ENCODE results near the gene IZUMO2. TPM values are rescaled to one million over a fixed set of nuclear protein-coding genes. Genes with fewer than 3 reads are reported as not detected.

Gene IZUMO2
- total RNA-seq, 1 experiment from 2014 or later, result not detected

DNA sequence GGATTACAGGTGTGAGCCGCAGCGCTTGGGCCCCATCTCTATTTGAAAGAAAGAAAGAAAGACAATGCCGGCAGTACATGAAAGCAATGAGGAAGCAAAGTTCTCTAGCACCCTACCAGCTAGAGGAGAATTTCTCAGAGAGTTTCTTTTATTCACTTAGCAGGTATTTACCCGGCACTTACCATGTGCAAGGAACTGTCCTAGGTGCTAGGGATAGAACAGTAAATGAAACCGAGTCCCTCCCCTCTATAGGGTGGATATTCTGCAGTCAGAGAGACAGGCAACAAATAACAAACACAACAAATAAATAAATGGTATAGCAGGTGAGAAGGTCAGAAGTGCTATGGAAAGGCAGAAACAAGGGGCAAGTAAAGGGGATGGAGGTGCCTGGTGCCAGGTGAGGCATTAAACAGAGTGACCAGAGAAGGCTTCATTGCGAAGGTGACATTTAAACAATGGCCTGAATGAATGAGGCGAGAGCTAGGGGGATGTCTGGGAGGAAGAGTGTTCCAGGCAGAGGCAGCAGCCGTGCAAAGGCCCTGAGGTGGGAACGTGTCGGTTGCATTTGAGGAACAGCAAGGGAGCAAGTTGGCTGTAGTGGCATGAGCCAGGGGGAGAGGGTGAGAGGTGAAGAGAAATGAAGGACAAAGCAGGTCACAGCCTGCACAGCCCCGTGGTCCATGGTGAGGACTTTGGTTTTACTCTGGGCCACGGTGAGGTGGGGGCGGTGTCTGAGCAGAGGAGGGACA, 29.6 kb upstream of the IZUMO2 start:
- H3K79me2 ChIP-seq (ENCODE audit: insufficient read depth, low read length), result no peaks in the 10 kb centered on the region
- ChIA-PET POLR2A (interaction anchor here (0.6 kb wide), 2 partner anchors 42 to 136 kb away, joined by 3 read pairs; partner anchors contain the start of gene KCNC3), RAD21 (ENCODE audit: low non-redundant PET in 1 of 2, low total read pairs in 2 of 2, uncharacterized antibody in 2 of 2, unreplicated experiment in 2 of 2) (no interaction called here), CTCF (no interaction called here)
- H3K9me2 ChIP-seq (ENCODE audit: insufficient read depth), result no peaks in the 10 kb centered on the region
- H3K27me3 ChIP-seq (ENCODE audit: insufficient read depth, low read length), result peaks cover 14% of the 10 kb centered on the region; the same call in 1 of the 2 replicates
- ATAC-seq (no peak), DNase-seq (ENCODE audit: low read depth, low spot score) (no peak)
- H3K9ac ChIP-seq (ENCODE audit: low read length), result no peak overlapping the region
- no peak overlapping the region for H3K4me2 ChIP-seq (ENCODE audit: low read length)
- no peak overlapping the region for H2AFZ ChIP-seq (ENCODE audit: low read depth, low read length, poor library complexity, severe bottlenecking)
- H3K27ac ChIP-seq (ENCODE audit: low read depth, low read length), result no peak overlapping the region
- H3K4me1 ChIP-seq (ENCODE audit: control insufficient read depth in 1 of 2, insufficient read depth in 2 of 2, low read length in 2 of 2), result 0 out of 4 replicates have a peak, but pooled peaks cover 0 to 3% of the 10 kb centered on the region in 2 experiments
- H4K20me1 ChIP-seq (ENCODE audit: insufficient read depth), result no peaks in the 10 kb centered on the region
- H3K36me3 ChIP-seq (ENCODE audit: control insufficient read depth in 1 of 2, insufficient read depth in 2 of 2, low read length in 2 of 2), result no peaks in the 10 kb centered on the region
- BruUV-seq (replicated peaks), result no TSS peak
- intact Hi-C loops (cut with micrococcal nuclease), result no loop called here
- H3K4me3 ChIP-seq (replicated peaks in 1 of 2; ENCODE audit: low read depth in 1 of 2, low read length in 2 of 2), result no peak overlapping the region
- TF ChIP-seq, protein P1, sequence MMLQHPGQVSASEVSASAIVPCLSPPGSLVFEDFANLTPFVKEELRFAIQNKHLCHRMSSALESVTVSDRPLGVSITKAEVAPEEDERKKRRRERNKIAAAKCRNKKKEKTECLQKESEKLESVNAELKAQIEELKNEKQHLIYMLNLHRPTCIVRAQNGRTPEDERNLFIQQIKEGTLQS (IDR thresholded peaks at IDR 0.05), result no peak
- no peak for TF ChIP-seq SIN3A (IDR thresholded peaks at IDR 0.05; ENCODE audit: low read depth)
- TF ChIP-seq, protein P2, sequence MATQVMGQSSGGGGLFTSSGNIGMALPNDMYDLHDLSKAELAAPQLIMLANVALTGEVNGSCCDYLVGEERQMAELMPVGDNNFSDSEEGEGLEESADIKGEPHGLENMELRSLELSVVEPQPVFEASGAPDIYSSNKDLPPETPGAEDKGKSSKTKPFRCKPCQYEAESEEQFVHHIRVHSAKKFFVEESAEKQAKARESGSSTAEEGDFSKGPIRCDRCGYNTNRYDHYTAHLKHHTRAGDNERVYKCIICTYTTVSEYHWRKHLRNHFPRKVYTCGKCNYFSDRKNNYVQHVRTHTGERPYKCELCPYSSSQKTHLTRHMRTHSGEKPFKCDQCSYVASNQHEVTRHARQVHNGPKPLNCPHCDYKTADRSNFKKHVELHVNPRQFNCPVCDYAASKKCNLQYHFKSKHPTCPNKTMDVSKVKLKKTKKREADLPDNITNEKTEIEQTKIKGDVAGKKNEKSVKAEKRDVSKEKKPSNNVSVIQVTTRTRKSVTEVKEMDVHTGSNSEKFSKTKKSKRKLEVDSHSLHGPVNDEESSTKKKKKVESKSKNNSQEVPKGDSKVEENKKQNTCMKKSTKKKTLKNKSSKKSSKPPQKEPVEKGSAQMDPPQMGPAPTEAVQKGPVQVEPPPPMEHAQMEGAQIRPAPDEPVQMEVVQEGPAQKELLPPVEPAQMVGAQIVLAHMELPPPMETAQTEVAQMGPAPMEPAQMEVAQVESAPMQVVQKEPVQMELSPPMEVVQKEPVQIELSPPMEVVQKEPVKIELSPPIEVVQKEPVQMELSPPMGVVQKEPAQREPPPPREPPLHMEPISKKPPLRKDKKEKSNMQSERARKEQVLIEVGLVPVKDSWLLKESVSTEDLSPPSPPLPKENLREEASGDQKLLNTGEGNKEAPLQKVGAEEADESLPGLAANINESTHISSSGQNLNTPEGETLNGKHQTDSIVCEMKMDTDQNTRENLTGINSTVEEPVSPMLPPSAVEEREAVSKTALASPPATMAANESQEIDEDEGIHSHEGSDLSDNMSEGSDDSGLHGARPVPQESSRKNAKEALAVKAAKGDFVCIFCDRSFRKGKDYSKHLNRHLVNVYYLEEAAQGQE (IDR thresholded peaks at IDR 0.05; ENCODE audit: low read depth), result peak; percentile 44
- H3K9me3 ChIP-seq (ENCODE audit: control insufficient read depth in 1 of 2, insufficient read depth in 1 of 2, low read depth in 1 of 2, low read length in 2 of 2), result no peaks in the 10 kb centered on the region

DNA sequence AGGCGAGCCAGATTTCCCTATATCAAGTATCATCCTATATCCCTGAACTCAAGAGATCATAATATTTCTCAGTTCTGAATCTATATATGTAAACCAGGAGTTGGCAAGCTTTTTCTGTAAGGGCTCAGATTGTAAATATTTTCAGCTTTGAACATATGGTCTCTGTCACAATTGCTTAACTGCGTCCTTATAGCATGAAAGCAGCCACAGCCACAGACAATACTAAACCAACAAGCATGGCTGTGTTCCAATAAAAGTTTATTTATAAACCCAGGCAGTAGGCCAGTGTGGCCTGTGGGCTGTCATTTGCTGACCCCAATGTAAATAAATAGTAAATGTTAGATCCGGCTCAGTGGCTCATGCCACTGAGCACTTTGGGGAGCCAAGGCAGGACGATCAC, 28.1 kb upstream of the IZUMO2 start:
- Histone ChIP-seq H3K27ac (ENCODE audit: low read depth, low read length) (no peak overlapping the region), H3K9me3 (ENCODE audit: control insufficient read depth in 1 of 2, insufficient read depth in 1 of 2, low read depth in 1 of 2, low read length in 2 of 2) (no peaks in the 10 kb centered on the region), H3K4me2 (ENCODE audit: low read length) (no peak overlapping the region), H3K9ac (ENCODE audit: low read length) (no peak overlapping the region), H3K36me3 (ENCODE audit: control insufficient read depth in 1 of 2, insufficient read depth in 2 of 2, low read length in 2 of 2) (no peaks in the 10 kb centered on the region), H3K79me2 (ENCODE audit: insufficient read depth, low read length) (no peaks in the 10 kb centered on the region), H3K4me3 (replicated peaks in 1 of 2; ENCODE audit: low read depth in 1 of 2, low read length in 2 of 2) (no peak overlapping the region), H4K20me1 (ENCODE audit: insufficient read depth) (no peaks in the 10 kb centered on the region), H3K9me2 (ENCODE audit: insufficient read depth) (no peaks in the 10 kb centered on the region), H3K27me3 (ENCODE audit: insufficient read depth, low read length) (peaks cover 14% of the 10 kb centered on the region; the same call in 1 of the 2 replicates), H2AFZ (ENCODE audit: low read depth, low read length, poor library complexity, severe bottlenecking) (no peak overlapping the region), H3K4me1 (ENCODE audit: control insufficient read depth in 1 of 2, insufficient read depth in 2 of 2, low read length in 2 of 2) (no peaks in the 10 kb centered on the region)
- ATAC-seq (no peak), DNase-seq (ENCODE audit: low read depth, low spot score) (no peak)
- TF ChIP-seq, protein P1 (IDR thresholded peaks at IDR 0.05), result no peak
- TF ChIP-seq YY1 (IDR thresholded peaks at IDR 0.05; ENCODE audit: extremely low read depth, insufficient replicate concordance, low read depth, low read length) (no peak), EZH2 (IDR thresholded peaks at IDR 0.05) (no peak), SIN3A (IDR thresholded peaks at IDR 0.05; ENCODE audit: low read depth) (no peak), RAD21 (IDR thresholded peaks at IDR 0.05; ENCODE audit: low read depth) (no peak), CEBPB (IDR thresholded peaks at IDR 0.05; ENCODE audit: low read depth) (no peak), POLR2A (IDR thresholded peaks at IDR 0.05; ENCODE audit: borderline replicate concordance, extremely low read depth, insufficient read depth, insufficient read length) (no peak), ZNF274 (IDR thresholded peaks at IDR 0.05; ENCODE audit: low read depth, low read length) (no peak), EZH2phosphoT487 (IDR thresholded peaks at IDR 0.05; ENCODE audit: borderline replicate concordance) (no peak), ZFX (IDR thresholded peaks at IDR 0.05) (no peak), CBX3 (IDR thresholded peaks at IDR 0.05; ENCODE audit: low read depth) (no peak)
- RAD21 ChIA-PET (ENCODE audit: low non-redundant PET in 1 of 2, low total read pairs in 2 of 2, uncharacterized antibody in 2 of 2, unreplicated experiment in 2 of 2), result no interaction called here
- CTCF ChIA-PET, result no interaction called here
- intact Hi-C loops (cut with micrococcal nuclease), result no loop called here
- no TSS peak for BruUV-seq (replicated peaks)
- POLR2A ChIA-PET, result no interaction called here

Measured in HCT116 (cell line).